ENCODE measurements around the gene GOLPH3L. TPM values are rescaled to one million over a fixed set of nuclear protein-coding genes. Genes with fewer than 3 reads are reported as not detected.
"Not testable (repeated sequence)": the region's sequence is repeated elsewhere in the genome, so short reads cannot be mapped to it uniquely, and the experiment has no call there.

GOLPH3L gene
- total RNA-seq: 10 to 100 TPM; 14.5 to 17.2 TPM
- 10 to 100 TPM; 17.8 to 17.9 TPM for polyA plus RNA-seq (ENCODE audit: insufficient read length in 2 of 2)
- long read RNA-seq, donor 1, transcript GOLPH3L-201 (5 exons, 2,999 nt): major isoform, 6 of 6 reads
- long read RNA-seq, donor 1, partial matches to known transcripts: 0 of 6 reads
- long read RNA-seq, donor 1, other reads (novel, unspliced or antisense): 0 of 6 reads
- long read RNA-seq, donor 2, partial matches to known transcripts: 0 of 1 reads
- long read RNA-seq, donor 2, other reads (novel, unspliced or antisense): 0 of 1 reads
- long read RNA-seq, donor 3, partial matches to known transcripts: 0 of 3 reads
- long read RNA-seq, donor 3, other reads (novel, unspliced or antisense): 0 of 3 reads
- long read RNA-seq, donor 4, transcript GOLPH3L-201 (5 exons, 2,999 nt): major isoform, 5 of 8 reads
- long read RNA-seq, donor 4, partial matches to known transcripts: 0 of 8 reads
- long read RNA-seq, donor 4, other reads (novel, unspliced or antisense): 0 of 8 reads

GRCh38 chr1:150696995-150697927, at the start of gene GOLPH3L:
GOLPH3L (minus strand) TSS chr1:150697154; CDS start chr1:150694838, 2,316 bp downstream.
- peak within 1 kb of the TSS; percentile 31 for H3K27ac ChIP-seq (ENCODE audit: low read depth, low read length)
- no peaks in the 10 kb centered on the region for H3K9me3 ChIP-seq (ENCODE audit: control insufficient read depth, insufficient read depth, low read length)
- H3K4me3 ChIP-seq (ENCODE audit: low read depth, low read length): peak within 1 kb of the TSS; percentile 83
- DNase-seq (ENCODE audit: low read depth in 4 of 6, low spot score in 6 of 6): peak; percentile 93 to 100 (median 96)
- no peaks in the 10 kb centered on the region for H3K27me3 ChIP-seq (ENCODE audit: control insufficient read depth, insufficient read depth, low read length)
- WGBS (ENCODE audit: insufficient coverage): 3% methylated on average over 6 of the region's 18 CpGs
- H3K4me1 ChIP-seq (ENCODE audit: control insufficient read depth, insufficient read depth, low read length): no peaks in the 10 kb centered on the region
- no peaks in the 10 kb centered on the region for H3K36me3 ChIP-seq (ENCODE audit: control insufficient read depth, insufficient read depth, low read length)

- Histone ChIP-seq H3K4me3 (ENCODE audit: low read depth, low read length) (no peak overlapping the region), H3K4me1 (ENCODE audit: control insufficient read depth, insufficient read depth, low read length) (no peaks in the 10 kb centered on the region), H3K36me3 (ENCODE audit: control insufficient read depth, insufficient read depth, low read length) (no peaks in the 10 kb centered on the region), H3K9me3 (ENCODE audit: control insufficient read depth, insufficient read depth, low read length) (no peaks in the 10 kb centered on the region), H3K27me3 (ENCODE audit: control insufficient read depth, insufficient read depth, low read length) (no peaks in the 10 kb centered on the region), H3K27ac (ENCODE audit: low read depth, low read length) (no peak overlapping the region)
- DNase-seq (ENCODE audit: low read depth in 4 of 6, low spot score in 6 of 6): no peak
- no CpG with 5 or more reads among the region's 3 CpGs for WGBS (ENCODE audit: insufficient coverage)
These were observed 33.3 kb upstream of the GOLPH3L start for GRCh38 chr1:150730130-150730721.

GRCh38 chr1:150724336-150724735, 27.4 kb upstream of the GOLPH3L start:
- H3K27ac ChIP-seq (ENCODE audit: low read depth, low read length): no peak overlapping the region
- 83% methylated on average over 1 of the region's 2 CpGs for WGBS (ENCODE audit: insufficient coverage)
- DNase-seq (ENCODE audit: low read depth in 4 of 6, low spot score in 6 of 6): no peak
- H3K9me3 ChIP-seq (ENCODE audit: control insufficient read depth, insufficient read depth, low read length): no peaks in the 10 kb centered on the region
- H3K36me3 ChIP-seq (ENCODE audit: control insufficient read depth, insufficient read depth, low read length): no peaks in the 10 kb centered on the region
- no peaks in the 10 kb centered on the region for H3K27me3 ChIP-seq (ENCODE audit: control insufficient read depth, insufficient read depth, low read length)
- no peak overlapping the region for H3K4me3 ChIP-seq (ENCODE audit: low read depth, low read length)
- no peaks in the 10 kb centered on the region for H3K4me1 ChIP-seq (ENCODE audit: control insufficient read depth, insufficient read depth, low read length)

- Histone ChIP-seq H3K9me3 (ENCODE audit: control insufficient read depth, insufficient read depth, low read length) (no peaks in the 10 kb centered on the region), H3K4me3 (ENCODE audit: low read depth, low read length) (no peak within 1 kb of the TSS), H3K4me1 (ENCODE audit: control insufficient read depth, insufficient read depth, low read length) (no peaks in the 10 kb centered on the region), H3K36me3 (ENCODE audit: control insufficient read depth, insufficient read depth, low read length) (no peaks in the 10 kb centered on the region), H3K27ac (ENCODE audit: low read depth, low read length) (no peak within 1 kb of the TSS), H3K27me3 (ENCODE audit: control insufficient read depth, insufficient read depth, low read length) (no peaks in the 10 kb centered on the region)
- no peak for DNase-seq (ENCODE audit: low read depth in 4 of 6, low spot score in 6 of 6)
- WGBS (ENCODE audit: insufficient coverage): 98% methylated on average over 24 of the region's 24 CpGs
These were observed 23.7 kb upstream of the GOLPH3L start, which contains the start of gene HORMAD1 for GRCh38 chr1:150720703-150721102. HORMAD1 (minus strand) TSS chr1:150720895; CDS start chr1:150719505, 1,390 bp downstream.

GRCh38 chr1:150720098-150720497, 23.1 kb upstream of the GOLPH3L start:
- WGBS (ENCODE audit: insufficient coverage): 100% methylated on average over 18 of the region's 21 CpGs
- no peaks in the 10 kb centered on the region for H3K36me3 ChIP-seq (ENCODE audit: control insufficient read depth, insufficient read depth, low read length)

GRCh38 chr1:150718225-150718891, 21.4 kb upstream of the GOLPH3L start:
- no peak overlapping the region for H3K4me3 ChIP-seq (ENCODE audit: low read depth, low read length)
- H3K27ac ChIP-seq (ENCODE audit: low read depth, low read length): no peak overlapping the region
- no peaks in the 10 kb centered on the region for H3K27me3 ChIP-seq (ENCODE audit: control insufficient read depth, insufficient read depth, low read length)
- H3K36me3 ChIP-seq (ENCODE audit: control insufficient read depth, insufficient read depth, low read length): no peaks in the 10 kb centered on the region
- H3K4me1 ChIP-seq (ENCODE audit: control insufficient read depth, insufficient read depth, low read length): no peaks in the 10 kb centered on the region
- no peak for DNase-seq (ENCODE audit: low read depth in 4 of 6, low spot score in 6 of 6)
- WGBS (ENCODE audit: insufficient coverage): 67% methylated on average over 1 of the region's 11 CpGs
- no peaks in the 10 kb centered on the region for H3K9me3 ChIP-seq (ENCODE audit: control insufficient read depth, insufficient read depth, low read length)

More at GRCh38 chr1:150720098-150720497, 23.1 kb upstream of the GOLPH3L start:
- no peak for DNase-seq (ENCODE audit: low read depth in 4 of 6, low spot score in 6 of 6)
- Histone ChIP-seq H3K4me1 (ENCODE audit: control insufficient read depth, insufficient read depth, low read length) (no peaks in the 10 kb centered on the region), H3K9me3 (ENCODE audit: control insufficient read depth, insufficient read depth, low read length) (no peaks in the 10 kb centered on the region), H3K27ac (ENCODE audit: low read depth, low read length) (no peak overlapping the region), H3K4me3 (ENCODE audit: low read depth, low read length) (no peak overlapping the region), H3K27me3 (ENCODE audit: control insufficient read depth, insufficient read depth, low read length) (no peaks in the 10 kb centered on the region)

- not testable (repeated sequence) for H3K9me3 ChIP-seq (ENCODE audit: control insufficient read depth, insufficient read depth, low read length); H3K27me3 ChIP-seq (ENCODE audit: control insufficient read depth, insufficient read depth, low read length); H3K36me3 ChIP-seq (ENCODE audit: control insufficient read depth, insufficient read depth, low read length); H3K4me1 ChIP-seq (ENCODE audit: control insufficient read depth, insufficient read depth, low read length); H3K27ac ChIP-seq (ENCODE audit: low read depth, low read length); DNase-seq (ENCODE audit: low read depth in 4 of 6, low spot score in 6 of 6); H3K4me3 ChIP-seq (ENCODE audit: low read depth, low read length)
- no CpG with 5 or more reads among the region's 1 CpG for WGBS (ENCODE audit: insufficient coverage)
These were observed 12.1 kb upstream of the GOLPH3L start for GRCh38 chr1:150709031-150709430.

GRCh38 chr1:150708595-150708994, 11.6 kb upstream of the GOLPH3L start:
- H3K9me3 ChIP-seq (ENCODE audit: control insufficient read depth, insufficient read depth, low read length): no peaks in the 10 kb centered on the region
- WGBS (ENCODE audit: insufficient coverage): no CpG with 5 or more reads among the region's 2 CpGs
- no peaks in the 10 kb centered on the region for H3K4me1 ChIP-seq (ENCODE audit: control insufficient read depth, insufficient read depth, low read length)
- H3K4me3 ChIP-seq (ENCODE audit: low read depth, low read length): no peak overlapping the region
- no peak overlapping the region for H3K27ac ChIP-seq (ENCODE audit: low read depth, low read length)
- no peaks in the 10 kb centered on the region for H3K36me3 ChIP-seq (ENCODE audit: control insufficient read depth, insufficient read depth, low read length)
- no peak for DNase-seq (ENCODE audit: low read depth in 4 of 6, low spot score in 6 of 6)
- no peaks in the 10 kb centered on the region for H3K27me3 ChIP-seq (ENCODE audit: control insufficient read depth, insufficient read depth, low read length)

GRCh38 chr1:150706091-150706490, 9.1 kb upstream of the GOLPH3L start:
- no CpG with 5 or more reads among the region's 1 CpG for WGBS (ENCODE audit: insufficient coverage)
- no peaks in the 10 kb centered on the region for H3K36me3 ChIP-seq (ENCODE audit: control insufficient read depth, insufficient read depth, low read length)
- DNase-seq (ENCODE audit: low read depth in 4 of 6, low spot score in 6 of 6): no peak
- no peaks in the 10 kb centered on the region for H3K9me3 ChIP-seq (ENCODE audit: control insufficient read depth, insufficient read depth, low read length)
- H3K4me3 ChIP-seq (ENCODE audit: low read depth, low read length): no peak overlapping the region
- H3K27me3 ChIP-seq (ENCODE audit: control insufficient read depth, insufficient read depth, low read length): no peaks in the 10 kb centered on the region
- H3K27ac ChIP-seq (ENCODE audit: low read depth, low read length): no peak overlapping the region
- no peaks in the 10 kb centered on the region for H3K4me1 ChIP-seq (ENCODE audit: control insufficient read depth, insufficient read depth, low read length)
